NCI-H446 treated with DMSO at 0.1 percent for 48 hours (cell line): ENCODE measurements around the gene CATSPERE.
A peak's percentile ranks its signal among the peaks of the same experiment; 100 is the strongest.

ENCODE experiments used
- DNase-seq: peaks from one replicate; lab custom pipeline; 2025; lab: John Stamatoyannopoulos, UW

The CATSPERE gene

GRCh38 chr1:244461245-244462071 is at the start of gene CATSPERE:
TSS of gene CATSPERE (plus strand) at chr1:244461273. CDS start at chr1:244461430, 157 bp downstream.
- DNase-seq = peak; percentile 44

- DNase-seq = no peak
Observed at GRCh38 chr1:244412176-244412575, 48.9 kb upstream of the CATSPERE start.

DNA sequence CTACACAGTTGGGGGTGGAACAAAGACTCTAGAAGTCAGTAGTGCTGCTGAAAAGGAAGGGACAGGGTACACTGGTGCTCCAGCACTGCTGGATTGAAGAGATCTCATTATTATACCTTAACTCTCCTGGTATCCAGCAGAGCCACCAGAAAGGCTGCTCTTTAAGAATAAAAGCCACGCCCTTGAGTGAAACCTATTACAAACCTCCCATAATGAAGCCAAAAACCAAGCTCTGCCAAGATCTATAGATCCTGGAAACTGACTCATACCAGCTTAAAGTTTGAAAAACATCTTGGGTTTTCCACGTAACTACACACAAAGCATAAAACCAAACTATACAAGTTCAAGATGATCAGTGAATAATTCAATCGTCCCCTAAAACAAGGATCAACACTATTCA is 47.3 kb upstream of the CATSPERE start:
- no peak for DNase-seq

GRCh38 chr1:244414543-244414942 is 46.5 kb upstream of the CATSPERE start:
- no peak for DNase-seq

- no peak for DNase-seq
Observed at GRCh38 chr1:244419024-244419423, 42.0 kb upstream of the CATSPERE start.

DNA sequence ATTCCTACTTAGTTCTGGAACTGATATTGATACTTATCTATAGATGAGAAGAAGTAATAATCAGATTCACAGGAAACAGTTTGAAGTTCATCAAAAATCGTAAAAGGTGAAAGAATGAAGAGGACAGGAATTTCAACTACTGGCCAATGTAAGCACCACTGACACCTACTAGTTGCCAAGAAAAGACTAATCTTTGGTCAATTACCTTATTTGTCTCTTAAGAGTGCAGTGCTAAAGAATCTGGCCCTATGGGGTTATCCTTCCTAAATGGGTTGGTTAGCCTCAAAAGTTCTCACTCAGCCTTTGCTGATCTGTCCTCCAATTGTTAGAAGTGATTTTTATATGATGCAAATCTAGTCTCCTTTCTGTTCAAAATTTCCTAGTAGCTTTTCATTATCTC is 38.9 kb upstream of the CATSPERE start:
- no peak for DNase-seq

DNA sequence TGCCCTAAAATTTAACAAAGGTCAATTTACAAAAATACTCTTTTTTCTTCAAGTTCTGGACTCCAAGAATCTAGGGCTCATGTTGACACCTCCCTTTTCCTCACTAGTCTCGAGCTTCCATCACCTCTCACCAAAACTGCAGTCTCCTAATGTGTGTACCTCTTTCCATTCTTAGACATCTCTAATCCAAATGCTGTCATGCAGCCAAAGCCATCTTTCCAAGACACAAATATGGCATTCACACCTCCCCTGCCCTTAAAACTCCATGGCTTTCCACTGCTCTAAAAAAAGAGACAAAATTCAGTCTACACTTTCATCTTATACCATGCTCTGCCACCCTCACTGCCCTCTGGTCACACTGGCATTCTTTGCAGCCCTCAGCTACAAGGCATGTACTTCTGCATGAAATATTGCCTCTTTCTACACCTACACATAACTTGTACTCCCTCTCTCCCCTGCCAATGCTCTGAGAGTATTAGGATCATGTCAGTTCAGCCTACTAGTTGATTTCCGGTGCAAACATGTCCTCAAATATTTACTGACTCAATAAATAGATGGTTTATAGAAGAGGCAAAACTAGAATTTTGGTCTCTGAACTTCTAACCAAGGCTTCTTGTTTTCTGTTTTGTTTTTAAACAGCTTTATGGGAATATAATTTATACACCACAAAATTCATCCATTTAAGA is 36.3 kb upstream of the CATSPERE start:
- DNase-seq = no peak

DNA sequence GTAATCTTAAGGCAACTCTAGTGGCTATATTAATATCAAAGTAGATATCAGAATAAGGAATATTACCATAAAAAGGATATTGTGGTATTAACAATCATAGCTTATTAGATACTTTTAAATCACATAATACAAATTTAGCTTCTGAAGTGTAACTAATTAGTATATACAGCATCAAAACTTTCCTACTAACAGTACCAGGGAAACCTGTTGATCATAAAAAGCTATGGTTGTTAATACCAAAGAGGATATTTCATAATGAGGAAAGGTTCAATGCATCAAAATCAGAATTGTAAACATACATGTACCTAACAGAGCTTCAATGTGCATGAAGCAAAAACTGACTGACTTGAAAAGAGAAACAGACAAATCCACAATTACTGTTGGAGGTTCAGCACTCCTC is 33.4 kb upstream of the CATSPERE start:
- no peak for DNase-seq

DNA sequence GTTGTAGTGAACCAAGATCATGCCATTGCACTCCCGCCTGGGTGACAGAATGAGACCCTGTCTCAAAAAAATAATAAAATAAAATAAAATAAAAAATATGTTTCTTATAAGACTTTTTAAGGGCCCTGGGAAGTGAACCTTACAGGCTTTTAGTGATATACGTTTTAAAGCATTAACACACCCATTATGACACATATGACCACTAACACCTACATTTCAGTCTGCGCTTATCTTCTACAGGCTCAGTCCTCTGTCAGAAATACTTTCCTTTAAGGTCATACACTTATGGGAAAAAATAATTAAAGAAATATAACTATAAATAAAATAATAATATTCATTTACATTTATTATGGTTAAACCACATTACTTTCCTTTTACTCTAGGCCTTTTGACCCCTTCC is 31.3 kb upstream of the CATSPERE start:
- no peak for DNase-seq

GRCh38 chr1:244431166-244431565 is 29.9 kb upstream of the CATSPERE start:
- DNase-seq = no peak

DNA sequence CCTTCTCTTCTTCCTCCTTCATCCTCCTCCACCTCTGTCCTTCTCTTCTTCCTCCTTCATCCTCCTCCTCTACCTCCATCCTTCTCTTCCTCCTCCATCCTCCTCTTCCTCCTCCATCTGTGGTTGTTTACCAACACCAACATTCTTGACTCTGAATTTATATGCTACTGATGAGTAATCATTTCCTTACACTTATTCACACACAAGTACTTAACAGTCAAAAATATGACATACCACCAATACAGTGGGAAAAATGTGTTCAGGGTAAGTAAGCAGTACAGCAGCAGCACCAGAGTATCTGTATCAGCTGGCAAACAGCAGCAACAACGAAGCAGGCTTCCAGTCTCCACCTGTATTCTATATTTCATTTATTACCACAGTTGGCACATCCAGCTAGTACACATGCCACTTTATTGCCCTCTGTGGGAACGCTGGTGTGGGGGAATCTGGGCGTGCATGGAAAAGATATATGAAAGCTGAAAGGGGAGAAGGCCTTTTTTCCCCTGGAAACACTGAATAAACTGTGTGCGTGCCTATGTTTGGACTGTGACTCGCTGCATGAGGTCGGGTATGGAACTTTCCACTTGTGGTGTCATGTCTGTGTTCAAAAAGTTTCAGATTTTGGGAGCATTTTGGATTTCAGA is 25.4 kb upstream of the CATSPERE start:
- no peak for DNase-seq

- DNase-seq = no peak
Observed at GRCh38 chr1:244436336-244437085, 24.6 kb upstream of the CATSPERE start.

DNA sequence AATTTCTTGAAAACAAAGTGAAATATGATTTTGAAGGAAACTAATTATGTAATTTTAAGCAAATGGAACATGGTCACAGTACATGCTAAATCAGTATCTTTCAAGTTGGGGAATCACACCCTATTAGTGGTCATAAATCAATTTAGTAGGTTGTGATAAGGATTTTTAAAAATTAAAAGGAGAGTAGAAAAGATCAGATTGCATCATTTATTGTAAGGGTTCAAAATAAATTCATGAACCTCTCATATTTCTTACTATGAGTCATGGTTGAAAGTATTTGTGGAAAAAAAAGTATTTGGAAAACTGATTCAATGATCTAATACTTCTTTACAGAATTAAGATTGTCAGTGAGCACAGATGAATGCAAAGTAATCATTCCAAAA is 24.0 kb upstream of the CATSPERE start:
- no peak for DNase-seq

GRCh38 chr1:244439391-244440032 is 21.6 kb upstream of the CATSPERE start:
- DNase-seq = no peak

DNA sequence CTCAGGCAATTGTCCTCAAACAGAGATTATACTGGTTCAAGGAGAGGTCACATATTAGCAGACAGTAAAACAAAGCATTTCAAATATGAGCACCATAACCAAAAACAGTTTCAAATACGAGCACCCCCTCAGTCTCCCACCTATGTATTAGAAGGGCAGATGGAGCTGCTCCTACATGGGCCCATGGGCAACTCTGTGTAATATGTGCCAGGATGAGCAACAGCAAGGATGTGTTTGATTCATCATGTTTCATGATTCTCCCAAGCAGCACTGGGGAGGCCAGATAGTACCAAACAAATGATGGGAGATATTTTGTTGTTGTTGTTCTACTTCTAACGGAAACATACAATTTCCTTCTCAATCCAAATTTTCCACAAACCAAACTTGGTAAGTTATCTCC is 18.2 kb upstream of the CATSPERE start:
- DNase-seq = no peak

GRCh38 chr1:244444854-244445253 is 16.2 kb upstream of the CATSPERE start:
- DNase-seq = peak; percentile 14

DNA sequence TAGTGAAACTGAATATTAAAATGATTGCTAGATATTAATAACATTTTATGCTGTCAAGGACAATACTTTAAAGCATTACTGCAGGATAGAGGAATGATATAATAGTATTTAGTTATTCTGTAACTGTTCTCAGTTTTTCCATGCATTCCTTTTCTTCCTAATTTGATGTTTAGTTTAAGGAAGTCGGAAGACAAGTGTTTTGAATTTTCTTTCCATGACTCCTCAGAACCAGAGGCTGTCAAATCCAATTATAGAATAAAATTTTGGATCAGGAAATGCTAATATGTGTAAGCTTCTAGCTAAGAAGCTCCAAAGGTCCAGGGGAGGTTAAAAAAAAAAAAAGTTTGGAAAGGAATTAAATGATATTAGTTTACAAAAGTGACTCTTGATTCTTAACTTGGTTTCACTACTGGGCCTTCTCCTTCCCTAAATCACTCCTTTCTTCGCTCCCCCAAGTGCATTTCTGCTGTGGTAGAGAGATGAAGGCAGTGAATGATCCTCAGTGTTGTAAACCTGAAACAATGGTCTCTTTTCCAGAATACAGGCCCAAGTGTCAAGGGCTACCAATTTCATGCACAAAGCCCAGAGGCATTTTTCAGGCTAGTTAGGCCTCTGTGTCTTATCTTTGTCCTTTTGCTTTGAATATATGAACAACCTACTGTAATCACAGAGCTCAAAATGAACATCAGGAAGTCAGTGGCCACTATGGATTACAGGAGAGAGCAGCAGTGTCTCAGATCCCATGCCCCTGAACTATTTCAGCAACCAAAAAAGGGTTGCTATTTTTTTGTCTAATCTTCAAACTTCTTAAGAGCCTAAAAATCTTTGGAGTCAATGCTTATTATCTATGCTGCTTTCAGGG is 15.5 kb upstream of the CATSPERE start:
- DNase-seq = no peak

- no peak for DNase-seq
Observed at GRCh38 chr1:244447024-244447423, 14.0 kb upstream of the CATSPERE start.

GRCh38 chr1:244447552-244447951 is 13.5 kb upstream of the CATSPERE start:
- DNase-seq = no peak

- no peak for DNase-seq
Observed at GRCh38 chr1:244448279-244449036, 12.6 kb upstream of the CATSPERE start.
